Mesenchymal stem cell (in vitro differentiated cells and primary cell): ENCODE data around the gene GRIFIN.
A peak's percentile ranks its signal among the peaks of the same experiment; 100 is the strongest.

Experiments
- DNase-seq: peaks from one replicate; pipeline ENCODE4 v3.0.0-alpha.2; 2013
- H2AFZ ChIP-seq: one replicate; pipeline ENCODE4 v1.6.1; 2013; ENCODE audit warnings: low read depth, mild to moderate bottlenecking, control low read depth, inconsistent platforms, low read length, moderate library complexity
- H2AK5ac ChIP-seq: 2 replicates; pipeline ENCODE4 v1.6.1; 2013; ENCODE audit warnings: low read length, moderate library complexity, mild to moderate bottlenecking, inconsistent platforms; ENCODE audit not compliant: severe bottlenecking
- H2BK120ac ChIP-seq: one replicate; pipeline ENCODE4 v1.6.1; 2013; ENCODE audit warnings: low read depth, mild to moderate bottlenecking, inconsistent platforms, low read length, moderate library complexity
- H2BK12ac ChIP-seq, 2 experiments: one replicate each; pipeline ENCODE4 v1.6.1; 2013; ENCODE audit warnings: inconsistent platforms in 2 of 2, low read length in 2 of 2, mild to moderate bottlenecking in 2 of 2, moderate library complexity in 2 of 2, control low read depth in 1 of 2
- H2BK15ac ChIP-seq: one replicate; pipeline ENCODE4 v1.6.1; 2013; ENCODE audit warnings: mild to moderate bottlenecking, low read depth, inconsistent platforms; ENCODE audit not compliant: poor library complexity, severe bottlenecking
- H2BK5ac ChIP-seq: 2 replicates; pipeline ENCODE4 v1.6.1; 2013; ENCODE audit warnings: low read depth, mild to moderate bottlenecking, low read length, control low read depth, inconsistent platforms; ENCODE audit not compliant: poor library complexity, severe bottlenecking
- H3K14ac ChIP-seq, 2 experiments: one replicate each; pipeline ENCODE4 v1.6.1; 2013; ENCODE audit warnings: inconsistent platforms in 2 of 2, low read length in 2 of 2, control low read depth in 1 of 2, mild to moderate bottlenecking in 1 of 2, moderate library complexity in 1 of 2
- H3K18ac ChIP-seq, 2 experiments: one replicate each; pipeline ENCODE4 v1.6.1; 2013; ENCODE audit warnings: inconsistent platforms in 2 of 2, low read length in 2 of 2, control low read depth in 1 of 2, low read depth in 1 of 2, mild to moderate bottlenecking in 1 of 2
- H3K23ac ChIP-seq, 2 experiments: one replicate each; pipeline ENCODE4 v1.6.1; 2013; ENCODE audit warnings: inconsistent platforms in 2 of 2, low read length in 2 of 2, mild to moderate bottlenecking in 2 of 2, moderate library complexity in 2 of 2, control low read depth in 1 of 2
- H3K27ac ChIP-seq: 2 replicates; pipeline ENCODE4 v1.5.1; 2013; ENCODE audit warnings: mild to moderate bottlenecking, moderate library complexity, low read length, control low read depth, inconsistent platforms; ENCODE audit not compliant: poor library complexity, severe bottlenecking
- H3K27me3 ChIP-seq, 2 experiments: 2 replicates each; pipeline versions ENCODE4 v1.6.1 to v1.7.0; 2013; ENCODE audit warnings: low read length in 2 of 2, mild to moderate bottlenecking in 2 of 2, moderate library complexity in 2 of 2, control low read depth in 1 of 2, inconsistent platforms in 1 of 2; ENCODE audit not compliant: control insufficient read depth in 1 of 2, insufficient read depth in 1 of 2
- H3K36me3 ChIP-seq, 2 experiments: 2 replicates each; pipeline versions ENCODE4 v1.6.1 to v1.7.0; 2013; ENCODE audit warnings: low read length in 2 of 2, control low read depth in 1 of 2, inconsistent platforms in 1 of 2, low read depth in 1 of 2, mild to moderate bottlenecking in 1 of 2; ENCODE audit not compliant: insufficient read depth in 2 of 2, control insufficient read depth in 1 of 2
- H3K4ac ChIP-seq, 2 experiments: one replicate each; pipeline ENCODE4 v1.6.1; 2013; ENCODE audit warnings: inconsistent platforms in 2 of 2, low read length in 2 of 2, mild to moderate bottlenecking in 2 of 2, moderate library complexity in 2 of 2, control low read depth in 1 of 2, low read depth in 1 of 2
- H3K4me1 ChIP-seq: 2 replicates; pipeline ENCODE4 v1.6.1; 2013; ENCODE audit warnings: low read depth, low read length, control low read depth; ENCODE audit not compliant: control insufficient read depth, insufficient read depth
- H3K4me2 ChIP-seq: 2 replicates; pipeline ENCODE4 v1.6.1; 2013; ENCODE audit warnings: low read length, mild to moderate bottlenecking, inconsistent platforms; ENCODE audit not compliant: poor library complexity, severe bottlenecking
- H3K4me3 ChIP-seq, 2 experiments: 2 replicates each; pipeline versions ENCODE4 v1.5.1 to v1.7.0; 2013; ENCODE audit warnings: low read length in 2 of 2, mild to moderate bottlenecking in 2 of 2, control low read depth in 1 of 2, low read depth in 1 of 2; ENCODE audit not compliant: insufficient read depth in 1 of 2
- H3K79me1 ChIP-seq: replicated peaks from 2 replicates; pipeline ENCODE4 v1.6.1; 2013; ENCODE audit warnings: mild to moderate bottlenecking, control low read depth, low read length, inconsistent platforms; ENCODE audit not compliant: poor library complexity, severe bottlenecking
- H3K9ac ChIP-seq: 2 replicates; pipeline ENCODE4 v1.7.0; 2013; ENCODE audit warnings: mild to moderate bottlenecking, low read length, moderate library complexity
- H3K9me3 ChIP-seq: 2 replicates; pipeline ENCODE4 v1.7.0; 2013; ENCODE audit warnings: mild to moderate bottlenecking, low read length; ENCODE audit not compliant: control insufficient read depth
- H4K8ac ChIP-seq: one replicate; pipeline ENCODE4 v1.6.1; 2013; ENCODE audit warnings: inconsistent platforms, mild to moderate bottlenecking, low read length, moderate library complexity
- H4K91ac ChIP-seq: one replicate; pipeline ENCODE4 v1.6.1; 2013; ENCODE audit warnings: mild to moderate bottlenecking, low read length, inconsistent platforms
- WGBS: methylation state at CpG from one replicate; pipeline ENCODE4 v1.1.7; 2013; ENCODE audit warnings: mixed read lengths; 5-methylcytosine and 5-hydroxymethylcytosine counted together

Gene GRIFIN

DNA sequence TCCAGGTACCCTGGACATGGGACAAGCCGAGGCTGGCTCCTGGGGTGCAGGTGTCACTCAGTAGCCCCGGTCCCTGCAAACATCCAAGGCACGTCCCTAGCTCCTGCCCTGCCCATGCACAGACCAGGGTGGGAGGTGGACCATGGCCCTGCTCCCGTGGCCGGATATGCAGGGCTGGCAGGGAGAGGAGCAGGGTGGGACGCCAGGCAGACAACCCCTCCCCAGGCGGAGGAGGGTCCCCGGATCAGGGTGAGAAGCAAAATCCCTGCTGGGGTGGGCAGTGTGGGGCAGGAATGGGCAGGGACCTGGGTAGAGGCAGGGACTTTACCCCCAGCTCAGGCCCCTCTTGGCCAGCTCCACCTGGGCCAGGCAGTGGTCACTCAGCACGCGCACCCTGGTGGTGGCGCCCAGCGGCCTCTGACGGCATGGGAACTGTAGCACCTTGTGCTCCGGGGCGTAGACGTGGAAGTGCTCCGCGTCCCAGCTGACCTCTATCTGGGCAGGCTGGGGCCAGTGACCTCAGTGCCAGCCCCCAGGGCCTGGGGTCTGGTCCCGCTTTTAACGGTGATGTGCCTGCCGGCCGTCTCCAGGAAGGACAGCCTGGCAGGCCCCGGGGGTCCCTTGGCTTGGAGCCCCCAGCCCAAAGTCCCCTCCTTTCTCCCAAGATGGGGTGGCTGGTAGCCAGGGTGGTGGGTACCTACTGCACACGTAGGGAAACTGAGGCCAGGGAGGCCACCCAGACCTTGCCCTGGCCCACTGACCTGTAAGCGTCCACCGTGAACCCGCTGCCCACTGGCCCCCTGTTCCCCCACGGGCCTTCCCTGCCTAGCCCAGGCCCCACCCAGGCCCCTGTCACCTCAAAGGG lies 1.2 kb downstream of the GRIFIN start:
- peaks cover 50% of the 10 kb centered on the region for H3K4me1 ChIP-seq
- 90% methylated on average over 28 of the region's 28 CpGs for WGBS

GRCh38 chr7:2474224-2474623 lies 2.0 kb downstream of the GRIFIN start:
- Histone ChIP-seq H3K4me1 (peaks cover 42% of the 10 kb centered on the region), H2AK5ac (no peak overlapping the region), H4K91ac (no peak overlapping the region), H3K4me2 (no peak overlapping the region), H3K27me3 (peaks cover under 1 to 31% of the 10 kb centered on the region in 2 experiments), H2BK15ac (no peak overlapping the region), H3K18ac (no peak overlapping the region), H3K23ac (no peak overlapping the region), H3K9ac (no peak overlapping the region), H2BK12ac (no peak overlapping the region), H3K79me1 (peaks cover 4% of the 10 kb centered on the region), H3K27ac (no peak overlapping the region), H3K9me3 (no peaks in the 10 kb centered on the region), H3K4ac (no peak overlapping the region), H2BK120ac (no peak overlapping the region), H4K8ac (no peak overlapping the region), H3K36me3 (no peaks in the 10 kb centered on the region), H2AFZ (no peak overlapping the region), H3K14ac (no peak overlapping the region), H2BK5ac (no peak overlapping the region), H3K4me3 (no peak overlapping the region)
- WGBS, result 71% methylated on average over 11 of the region's 15 CpGs
- DNase-seq, result no peak

More for the DNA sequence above, 1.2 kb downstream of the GRIFIN start:
- H3K9ac ChIP-seq, result no peak overlapping the region
- peak overlapping the region; percentile 21 for H4K91ac ChIP-seq
- no peak overlapping the region for H2BK5ac ChIP-seq
- H3K4me2 ChIP-seq, result no peak overlapping the region
- no peak overlapping the region for H3K18ac ChIP-seq
- H2AFZ ChIP-seq, result no peak overlapping the region
- peaks cover 7 to 35% of the 10 kb centered on the region in 2 experiments for H3K27me3 ChIP-seq
- H3K14ac ChIP-seq, result no peak overlapping the region
- H3K4me3 ChIP-seq, result peak overlapping the region in 1 of 2 experiments; percentile 8
- H3K4ac ChIP-seq, result no peak overlapping the region
- no peak for DNase-seq
- peaks cover 4% of the 10 kb centered on the region for H3K79me1 ChIP-seq
- no peak overlapping the region for H2AK5ac ChIP-seq
- no peak overlapping the region for H3K27ac ChIP-seq
- no peaks in the 10 kb centered on the region for H3K36me3 ChIP-seq
- H3K9me3 ChIP-seq, result no peaks in the 10 kb centered on the region
- H2BK12ac ChIP-seq, result no peak overlapping the region
- H2BK15ac ChIP-seq, result no peak overlapping the region
- H2BK120ac ChIP-seq, result no peak overlapping the region
- H4K8ac ChIP-seq, result no peak overlapping the region
- no peak overlapping the region for H3K23ac ChIP-seq

DNA sequence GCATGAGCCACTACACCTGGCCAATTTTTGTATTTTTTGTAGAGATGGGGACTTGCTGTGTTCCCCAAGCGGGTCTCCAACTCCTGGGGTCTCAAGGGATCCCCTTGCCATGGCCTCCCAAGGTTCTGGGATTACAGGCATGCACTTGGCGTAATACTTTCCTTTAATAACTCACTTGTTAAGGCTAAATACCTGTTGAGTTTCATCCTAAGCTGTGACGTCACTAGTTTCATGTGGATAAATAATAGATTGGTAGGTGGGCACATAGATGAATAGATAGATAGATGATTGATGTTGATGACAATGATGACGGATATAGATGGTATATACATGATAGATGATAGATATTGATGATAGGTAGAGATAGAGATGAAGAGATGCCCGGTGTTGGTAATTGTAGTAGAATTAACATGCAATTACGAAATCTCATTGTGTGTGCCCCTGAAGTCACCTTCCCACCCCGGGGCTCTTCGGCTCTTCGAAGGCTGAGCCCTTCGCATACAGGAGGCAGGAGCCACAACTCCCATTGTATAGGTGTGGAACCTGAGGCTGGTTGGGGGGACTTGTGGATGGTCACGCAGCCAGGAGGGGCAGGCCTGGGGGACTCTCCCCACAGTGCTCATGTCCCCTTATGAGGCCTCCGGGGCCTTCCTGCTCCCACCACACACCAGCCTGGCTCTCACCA lies 2.6 kb downstream of the GRIFIN start:
- Histone ChIP-seq H3K18ac (no peak overlapping the region), H4K8ac (no peak overlapping the region), H2AFZ (no peak overlapping the region), H3K79me1 (peaks cover 4% of the 10 kb centered on the region), H2AK5ac (no peak overlapping the region), H3K4ac (no peak overlapping the region), H3K36me3 (no peaks in the 10 kb centered on the region), H3K14ac (no peak overlapping the region), H3K27ac (no peak overlapping the region), H2BK5ac (no peak overlapping the region), H3K9ac (no peak overlapping the region), H3K9me3 (no peaks in the 10 kb centered on the region), H2BK15ac (no peak overlapping the region), H2BK12ac (no peak overlapping the region), H2BK120ac (no peak overlapping the region), H3K27me3 (peaks cover 0 to 25% of the 10 kb centered on the region in 2 experiments), H3K4me3 (no peak overlapping the region), H3K4me2 (no peak overlapping the region), H3K23ac (no peak overlapping the region), H4K91ac (no peak overlapping the region), H3K4me1 (peaks cover 38% of the 10 kb centered on the region)
- no peak for DNase-seq
- WGBS, result 96% methylated on average over 12 of the region's 12 CpGs

DNA sequence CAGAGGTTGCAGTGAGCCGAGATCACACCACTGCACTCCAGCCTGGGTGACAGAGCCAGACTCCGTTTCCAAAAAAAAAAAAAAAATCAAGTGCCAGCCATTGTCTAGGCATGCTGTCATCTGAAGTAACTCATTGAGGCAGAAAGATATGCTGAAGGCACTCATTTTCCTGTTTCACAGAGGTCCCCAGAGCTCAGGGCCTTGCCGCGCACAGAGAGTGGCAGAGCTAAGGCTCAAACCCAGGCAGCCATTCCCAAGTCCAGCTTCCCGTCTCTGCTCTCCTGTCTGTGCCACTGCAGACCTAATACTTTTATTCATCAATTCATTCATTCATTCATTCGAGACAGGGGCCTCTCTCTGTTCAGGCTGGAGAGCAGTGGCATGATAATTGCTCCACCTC lies 3.5 kb downstream of the GRIFIN start:
- H3K27ac ChIP-seq, result no peak overlapping the region
- H3K27me3 ChIP-seq, result peaks cover 0 to 24% of the 10 kb centered on the region in 2 experiments
- H2BK15ac ChIP-seq, result no peak overlapping the region
- no peak overlapping the region for H4K91ac ChIP-seq
- DNase-seq, result no peak
- no peak overlapping the region for H3K4me2 ChIP-seq
- H2AK5ac ChIP-seq, result no peak overlapping the region
- H2AFZ ChIP-seq, result no peak overlapping the region
- no peak overlapping the region for H3K14ac ChIP-seq
- H3K23ac ChIP-seq, result no peak overlapping the region
- H2BK120ac ChIP-seq, result no peak overlapping the region
- H3K4me3 ChIP-seq, result no peak overlapping the region
- no peak overlapping the region for H3K9ac ChIP-seq
- no peaks in the 10 kb centered on the region for H3K79me1 ChIP-seq
- peaks cover 29% of the 10 kb centered on the region for H3K4me1 ChIP-seq
- no peak overlapping the region for H4K8ac ChIP-seq
- H3K18ac ChIP-seq, result no peak overlapping the region
- H2BK5ac ChIP-seq, result no peak overlapping the region
- H3K9me3 ChIP-seq, result no peaks in the 10 kb centered on the region
- 89% methylated on average over 6 of the region's 6 CpGs for WGBS
- H3K36me3 ChIP-seq, result no peaks in the 10 kb centered on the region
- H3K4ac ChIP-seq, result no peak overlapping the region
- no peak overlapping the region for H2BK12ac ChIP-seq
